ENCODE measurements around the gene CLCF1. TPM values are rescaled to one million over a fixed set of nuclear protein-coding genes. Genes with fewer than 3 reads are reported as not detected.

Gene CLCF1
- total RNA-seq, 2 experiments from 2014 or later = 0.79 to 0.81 TPM

DNA sequence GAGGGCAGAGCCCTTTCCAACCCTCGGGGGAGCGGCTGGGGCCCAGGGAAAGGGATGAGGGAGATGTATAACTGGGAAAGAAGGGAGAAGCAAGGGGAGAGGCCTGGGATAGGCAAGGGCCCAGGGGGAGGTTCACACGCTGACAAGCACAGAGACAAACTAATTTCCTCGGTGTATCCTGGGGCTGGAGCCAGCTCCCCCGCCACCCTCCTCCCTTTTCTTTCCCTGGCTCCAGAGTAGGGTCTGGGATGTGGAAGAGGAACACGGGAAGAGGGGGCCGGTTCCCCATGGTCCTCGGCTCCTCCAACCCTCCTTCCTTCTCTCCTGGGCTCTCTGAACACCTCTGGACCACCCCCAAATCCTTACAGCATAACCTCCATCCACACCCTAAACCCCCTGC is 6.9 kb downstream of the CLCF1 start:
- TF ChIP-seq, protein P1, sequence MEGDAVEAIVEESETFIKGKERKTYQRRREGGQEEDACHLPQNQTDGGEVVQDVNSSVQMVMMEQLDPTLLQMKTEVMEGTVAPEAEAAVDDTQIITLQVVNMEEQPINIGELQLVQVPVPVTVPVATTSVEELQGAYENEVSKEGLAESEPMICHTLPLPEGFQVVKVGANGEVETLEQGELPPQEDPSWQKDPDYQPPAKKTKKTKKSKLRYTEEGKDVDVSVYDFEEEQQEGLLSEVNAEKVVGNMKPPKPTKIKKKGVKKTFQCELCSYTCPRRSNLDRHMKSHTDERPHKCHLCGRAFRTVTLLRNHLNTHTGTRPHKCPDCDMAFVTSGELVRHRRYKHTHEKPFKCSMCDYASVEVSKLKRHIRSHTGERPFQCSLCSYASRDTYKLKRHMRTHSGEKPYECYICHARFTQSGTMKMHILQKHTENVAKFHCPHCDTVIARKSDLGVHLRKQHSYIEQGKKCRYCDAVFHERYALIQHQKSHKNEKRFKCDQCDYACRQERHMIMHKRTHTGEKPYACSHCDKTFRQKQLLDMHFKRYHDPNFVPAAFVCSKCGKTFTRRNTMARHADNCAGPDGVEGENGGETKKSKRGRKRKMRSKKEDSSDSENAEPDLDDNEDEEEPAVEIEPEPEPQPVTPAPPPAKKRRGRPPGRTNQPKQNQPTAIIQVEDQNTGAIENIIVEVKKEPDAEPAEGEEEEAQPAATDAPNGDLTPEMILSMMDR (IDR thresholded peaks at IDR 0.05) = no peak
- no peak for ATAC-seq
- Mint-ChIP-seq H3K4me3 (no peak overlapping the region), H3K27ac (no peak overlapping the region), H3K4me1 (ENCODE audit: low read depth) (peaks cover 44% of the 10 kb centered on the region), H3K36me3 (ENCODE audit: low read depth) (no peaks in the 10 kb centered on the region), H3K9me3 (no peaks in the 10 kb centered on the region), H3K27me3 (peaks cover 8% of the 10 kb centered on the region)
- ChIA-PET CTCF (interaction anchor here (6.3 to 30.8 kb wide), 2 partner anchors 12 to 14 kb away, joined by 70 to 883 read pairs; partner anchors contain the start of gene POLD4), POLR2A (interaction anchor here (0.6 to 1.4 kb wide), 2 partner anchors 10 to 95 kb away, joined by 3 read pairs; no protein-coding TSS in a partner anchor)
- no peak for DNase-seq
- intact Hi-C loops (cut with micrococcal nuclease) = no loop called here

DNA sequence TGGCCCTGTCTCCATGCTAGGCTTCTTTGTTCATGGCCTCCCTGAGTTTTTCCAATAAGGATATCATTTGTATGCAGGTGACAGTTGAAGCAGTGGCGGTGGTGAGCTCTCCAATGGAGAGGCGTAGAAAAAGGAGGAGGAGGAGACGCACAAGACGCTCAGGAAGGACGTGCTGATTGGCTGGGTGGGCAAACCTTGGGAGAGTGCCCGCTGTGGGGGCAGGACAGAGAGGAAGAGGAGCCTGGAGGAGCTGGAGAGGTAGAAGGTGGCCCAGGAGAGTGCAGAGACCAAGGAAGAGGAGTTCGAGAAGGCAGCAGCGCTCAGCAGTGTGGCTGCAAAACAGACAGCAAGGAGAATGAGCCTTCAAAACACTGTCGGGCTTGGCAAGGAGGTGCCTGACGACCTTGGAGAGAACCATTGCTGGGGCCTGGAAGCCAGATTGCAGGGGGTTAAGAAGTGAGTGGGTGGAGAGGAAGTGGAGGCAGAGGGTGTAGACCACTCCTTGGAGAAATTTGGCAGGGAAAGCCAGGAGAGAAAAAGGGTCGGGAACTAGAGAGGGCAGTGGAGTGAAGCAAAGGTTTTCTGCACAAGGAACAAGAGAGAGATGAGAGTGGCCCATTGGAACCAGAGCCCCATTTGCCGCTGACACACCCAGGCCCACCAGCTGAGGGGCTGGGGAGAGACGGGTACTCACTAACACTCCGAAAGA is 7.5 kb downstream of the CLCF1 start:
- Mint-ChIP-seq H3K9me3 (no peaks in the 10 kb centered on the region), H3K4me1 (ENCODE audit: low read depth) (peaks cover 38% of the 10 kb centered on the region), H3K27me3 (peaks cover 3% of the 10 kb centered on the region), H3K4me3 (no peak overlapping the region), H3K27ac (no peak overlapping the region), H3K36me3 (ENCODE audit: low read depth) (no peaks in the 10 kb centered on the region)
- CTCF ChIA-PET = interaction anchor here (6.3 to 30.8 kb wide), 2 partner anchors 11 to 15 kb away, joined by 70 to 883 read pairs; partner anchors contain the start of gene POLD4
- ATAC-seq (no peak), DNase-seq (no peak)
- POLR2A ChIA-PET = interaction anchor here (1.0 kb wide), 1 partner anchor 11 kb away, joined by 4 read pairs; no protein-coding TSS in a partner anchor
- TF ChIP-seq, protein P1 (IDR thresholded peaks at IDR 0.05) = no peak
- intact Hi-C loops (cut with micrococcal nuclease) = no loop called here

DNA sequence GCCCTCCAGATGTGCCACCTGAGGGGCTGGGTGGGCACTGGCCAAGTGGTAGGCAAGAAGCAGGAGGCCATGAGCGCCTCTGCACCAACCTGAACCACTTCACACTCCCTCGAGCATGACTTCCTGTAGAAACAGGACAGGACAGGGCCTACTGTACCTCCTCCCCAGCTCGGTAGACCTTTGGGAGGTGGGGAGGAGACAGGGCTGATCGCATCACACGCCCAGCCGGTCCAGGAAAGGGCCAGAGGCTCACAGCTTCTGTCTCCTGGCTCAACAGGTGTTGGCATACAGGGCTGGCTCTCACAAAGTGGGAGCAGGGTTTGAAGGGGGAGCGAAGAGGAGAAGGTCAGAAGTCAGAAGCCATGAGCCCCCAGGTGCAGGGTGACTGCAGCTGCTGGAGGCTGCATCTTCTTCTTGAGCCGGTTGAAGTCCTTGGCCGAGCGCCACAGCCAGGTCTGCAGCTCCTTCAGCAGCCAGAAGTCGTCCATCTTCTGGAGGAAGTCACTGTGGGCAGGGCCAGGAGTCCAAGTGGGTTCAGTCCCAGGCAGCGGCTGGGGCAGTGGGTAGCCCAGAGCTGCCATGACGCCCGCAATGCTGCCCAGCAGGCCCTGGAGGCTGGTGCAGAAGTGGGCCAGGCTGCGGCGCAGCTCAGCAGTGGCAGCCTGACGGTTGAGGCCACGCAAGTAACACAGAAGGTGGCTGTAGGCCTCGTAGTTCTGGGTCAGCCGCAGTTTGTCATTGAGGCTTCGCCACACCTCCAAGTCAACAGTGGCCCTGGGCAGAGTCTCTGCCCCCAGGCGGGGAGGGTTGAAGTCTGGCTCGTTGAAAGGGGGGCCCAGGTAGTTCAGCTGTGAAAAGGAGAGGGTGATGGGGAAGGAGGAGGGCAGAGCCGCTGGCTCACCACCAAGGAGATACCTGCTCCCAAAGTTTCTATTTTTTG is 8.3 kb downstream of the CLCF1 start:
- CTCF ChIA-PET = interaction anchor here (6.3 to 30.8 kb wide), 2 partner anchors 11 to 16 kb away, joined by 70 to 883 read pairs; partner anchors contain the start of gene POLD4
- ATAC-seq (peak; percentile 46), DNase-seq (no peak)
- TF ChIP-seq, protein P1 (IDR thresholded peaks at IDR 0.05) = no peak
- Mint-ChIP-seq H3K9me3 (no peaks in the 10 kb centered on the region), H3K27ac (no peak overlapping the region), H3K27me3 (no peaks in the 10 kb centered on the region), H3K36me3 (ENCODE audit: low read depth) (no peaks in the 10 kb centered on the region), H3K4me3 (no peak overlapping the region), H3K4me1 (ENCODE audit: low read depth) (peaks cover 32% of the 10 kb centered on the region)
- POLR2A ChIA-PET = interaction anchor here (1.0 to 2.4 kb wide), 2 partner anchors 10 to 11 kb away, joined by 4 to 13 read pairs; partner anchors contain the start of gene POLD4
- intact Hi-C loops (cut with micrococcal nuclease) = no loop called here

DNA sequence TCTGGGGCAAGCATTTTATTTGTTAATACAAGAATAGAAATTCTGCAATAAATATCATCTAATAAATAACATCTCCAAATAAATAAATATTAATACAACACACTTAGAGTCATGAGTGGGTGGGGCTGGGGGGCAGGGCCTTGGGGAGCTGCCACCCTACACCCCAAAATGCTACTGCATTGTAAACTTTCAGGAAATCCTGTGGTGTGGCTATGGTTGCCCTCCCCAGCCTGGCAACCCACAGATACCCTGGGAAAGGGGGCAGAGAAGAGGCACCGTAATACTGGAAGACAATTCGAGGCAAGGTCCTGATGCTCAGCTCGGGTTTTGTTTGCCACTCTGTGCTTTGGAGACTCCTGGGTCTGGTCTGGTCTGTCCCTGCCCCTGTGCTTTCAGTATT is 9.2 kb downstream of the CLCF1 start:
- H3K4me1 Mint-ChIP-seq (ENCODE audit: low read depth) = peaks cover 25% of the 10 kb centered on the region
- no peak for DNase-seq
- TF ChIP-seq, protein P1 (IDR thresholded peaks at IDR 0.05) = no peak
- H3K36me3 Mint-ChIP-seq (ENCODE audit: low read depth) = no peaks in the 10 kb centered on the region
- H3K4me3 Mint-ChIP-seq = no peak overlapping the region
- ChIA-PET CTCF (interaction anchor here (3.2 to 30.8 kb wide), 3 partner anchors 10 to 19 kb away, joined by 18 to 883 read pairs (median 70); partner anchors contain the start of gene POLD4), POLR2A (interaction anchor here (1.9 to 3.2 kb wide), 3 partner anchors 9 to 18 kb away, joined by 8 to 20 read pairs (median 13); partner anchors contain the start of genes CLCF1 and POLD4)
- intact Hi-C loops (cut with micrococcal nuclease) = no loop called here
- ATAC-seq = no peak
- no peaks in the 10 kb centered on the region for H3K27me3 Mint-ChIP-seq
- no peaks in the 10 kb centered on the region for H3K9me3 Mint-ChIP-seq
- no peak overlapping the region for H3K27ac Mint-ChIP-seq
